ENCODE measurements around the gene NPIPB2. TPM values are rescaled to one million over a fixed set of nuclear protein-coding genes. Genes with fewer than 3 reads are reported as not detected.

The NPIPB2 gene
- total RNA-seq, 1 donor = 4.7 TPM

- no peak for TF ChIP-seq CTCF (IDR thresholded peaks at IDR 0.05; ENCODE audit: extremely low read depth, low read depth, low read length)
- no peak for DNase-seq (ENCODE audit: insufficient read length, low spot score, missing footprints)
- H3K9me3 ChIP-seq (ENCODE audit: low read depth, low read length) = no peaks in the 10 kb centered on the region
- H4K20me1 ChIP-seq (ENCODE audit: insufficient read depth, low read length) = peaks cover 15% of the 10 kb centered on the region
- peaks cover 16% of the 10 kb centered on the region for H3K4me1 ChIP-seq (ENCODE audit: insufficient read depth, low read length)
- H3K36me3 ChIP-seq (ENCODE audit: insufficient read depth, low read length) = peaks cover 48% of the 10 kb centered on the region
- H3K4me3 ChIP-seq (ENCODE audit: insufficient read depth, low read length) = no peak overlapping the region
- no peak overlapping the region for H3K27ac ChIP-seq (ENCODE audit: low read depth, low read length)
- H3K79me2 ChIP-seq (ENCODE audit: insufficient read depth, low read length) = peaks cover 55% of the 10 kb centered on the region
- H2AFZ ChIP-seq (ENCODE audit: low read length) = no peak overlapping the region
- H3K4me2 ChIP-seq (ENCODE audit: insufficient read depth, low read length) = no peak overlapping the region
- H3K27me3 ChIP-seq (ENCODE audit: insufficient read depth, low read length) = no peaks in the 10 kb centered on the region
Observed at GRCh38 chr16:11892761-11893160, 49.1 kb downstream of the NPIPB2 start.

GRCh38 chr16:11890231-11890965 is 51.4 kb downstream of the NPIPB2 start:
- TF ChIP-seq CTCF (IDR thresholded peaks at IDR 0.05; ENCODE audit: extremely low read depth, low read depth, low read length) = no peak
- Histone ChIP-seq H3K4me2 (ENCODE audit: insufficient read depth, low read length) (no peak overlapping the region), H3K4me1 (ENCODE audit: insufficient read depth, low read length) (no peaks in the 10 kb centered on the region), H3K4me3 (ENCODE audit: insufficient read depth, low read length) (no peak overlapping the region), H2AFZ (ENCODE audit: low read length) (no peak overlapping the region), H3K79me2 (ENCODE audit: insufficient read depth, low read length) (peaks cover 46% of the 10 kb centered on the region), H3K9me3 (ENCODE audit: low read depth, low read length) (no peaks in the 10 kb centered on the region), H3K36me3 (ENCODE audit: insufficient read depth, low read length) (peaks cover 70% of the 10 kb centered on the region), H3K27ac (ENCODE audit: low read depth, low read length) (no peak overlapping the region), H4K20me1 (ENCODE audit: insufficient read depth, low read length) (peaks cover 9% of the 10 kb centered on the region), H3K27me3 (ENCODE audit: insufficient read depth, low read length) (no peaks in the 10 kb centered on the region)
- DNase-seq (ENCODE audit: insufficient read length, low spot score, missing footprints) = no peak

GRCh38 chr16:11886881-11887280 is 55.0 kb downstream of the NPIPB2 start:
- Histone ChIP-seq H3K4me2 (ENCODE audit: insufficient read depth, low read length) (no peak overlapping the region), H3K36me3 (ENCODE audit: insufficient read depth, low read length) (peaks cover 72% of the 10 kb centered on the region), H3K4me1 (ENCODE audit: insufficient read depth, low read length) (no peaks in the 10 kb centered on the region), H4K20me1 (ENCODE audit: insufficient read depth, low read length) (peaks cover 2% of the 10 kb centered on the region), H3K9me3 (ENCODE audit: low read depth, low read length) (no peaks in the 10 kb centered on the region), H2AFZ (ENCODE audit: low read length) (no peak overlapping the region), H3K4me3 (ENCODE audit: insufficient read depth, low read length) (no peak overlapping the region), H3K79me2 (ENCODE audit: insufficient read depth, low read length) (peaks cover 33% of the 10 kb centered on the region), H3K27me3 (ENCODE audit: insufficient read depth, low read length) (no peaks in the 10 kb centered on the region), H3K27ac (ENCODE audit: low read depth, low read length) (no peak overlapping the region)
- DNase-seq (ENCODE audit: insufficient read length, low spot score, missing footprints) = no peak
- TF ChIP-seq CTCF (IDR thresholded peaks at IDR 0.05; ENCODE audit: extremely low read depth, low read depth, low read length) = no peak

GRCh38 chr16:11884035-11884434 is 57.8 kb downstream of the NPIPB2 start:
- Histone ChIP-seq H3K4me2 (ENCODE audit: insufficient read depth, low read length) (no peak overlapping the region), H2AFZ (ENCODE audit: low read length) (no peak overlapping the region), H4K20me1 (ENCODE audit: insufficient read depth, low read length) (peaks cover 2% of the 10 kb centered on the region), H3K79me2 (ENCODE audit: insufficient read depth, low read length) (peaks cover 41% of the 10 kb centered on the region), H3K27ac (ENCODE audit: low read depth, low read length) (no peak overlapping the region), H3K4me1 (ENCODE audit: insufficient read depth, low read length) (no peaks in the 10 kb centered on the region), H3K27me3 (ENCODE audit: insufficient read depth, low read length) (no peaks in the 10 kb centered on the region), H3K9me3 (ENCODE audit: low read depth, low read length) (no peaks in the 10 kb centered on the region), H3K4me3 (ENCODE audit: insufficient read depth, low read length) (no peak overlapping the region), H3K36me3 (ENCODE audit: insufficient read depth, low read length) (peaks cover 86% of the 10 kb centered on the region)
- no peak for DNase-seq (ENCODE audit: insufficient read length, low spot score, missing footprints)
- no peak for TF ChIP-seq CTCF (IDR thresholded peaks at IDR 0.05; ENCODE audit: extremely low read depth, low read depth, low read length)

All from osteoblast (primary cell).